GM19025 (cell line): ENCODE results near the gene KCNIP2.
A peak's percentile ranks its signal among the peaks of the same experiment; 100 is the strongest.

ENCODE experiments used
- ATAC-seq: cut with Tn5 transposase; IDR thresholded peaks from one replicate; pipeline ENCODE4 v1.9.1; 2021; ENCODE audit warnings: mild to moderate bottlenecking, low read depth, moderate library complexity; ENCODE audit not compliant: unreplicated experiment

The KCNIP2 gene

GRCh38 chr10:101843032-101844021 lies at the start of gene KCNIP2:
TSS of gene KCNIP2 (minus strand) at chr10:101843800. CDS start at chr10:101843568, 232 bp downstream.
- no peak for ATAC-seq

- ATAC-seq = no peak
Measured at GRCh38 chr10:101892782-101893391, 49.3 kb upstream of the KCNIP2 start.

GRCh38 chr10:101889256-101890210 lies 45.9 kb upstream of the KCNIP2 start:
- no peak for ATAC-seq

- no peak for ATAC-seq
Measured at GRCh38 chr10:101888251-101888949, 44.8 kb upstream of the KCNIP2 start.

GRCh38 chr10:101887775-101888174 lies 44.2 kb upstream of the KCNIP2 start:
- no peak for ATAC-seq

- ATAC-seq = no peak
Measured at GRCh38 chr10:101886521-101887312, 43.1 kb upstream of the KCNIP2 start.

- ATAC-seq = no peak
Measured at GRCh38 chr10:101881036-101881774, 37.6 kb upstream of the KCNIP2 start.

- no peak for ATAC-seq
Measured at GRCh38 chr10:101880232-101880573, 36.6 kb upstream of the KCNIP2 start.

- ATAC-seq = no peak
Measured at GRCh38 chr10:101879456-101880231, 36.0 kb upstream of the KCNIP2 start.

- ATAC-seq = no peak
Measured at GRCh38 chr10:101878869-101879268, 35.3 kb upstream of the KCNIP2 start.

GRCh38 chr10:101875068-101875688 lies 31.6 kb upstream of the KCNIP2 start:
- ATAC-seq = no peak

- ATAC-seq = no peak
Measured at GRCh38 chr10:101874252-101874651, 30.7 kb upstream of the KCNIP2 start.

- ATAC-seq = no peak
Measured at GRCh38 chr10:101867931-101868330, 24.3 kb upstream of the KCNIP2 start.

GRCh38 chr10:101859530-101859929 lies 15.9 kb upstream of the KCNIP2 start:
- ATAC-seq = no peak

GRCh38 chr10:101858723-101859500 lies 15.3 kb upstream of the KCNIP2 start:
- peak; percentile 78 for ATAC-seq

- no peak for ATAC-seq
Measured at GRCh38 chr10:101857802-101858476, 14.3 kb upstream of the KCNIP2 start.
